Activated CD8-positive, alpha-beta T cell treated with anti-CD3 and anti-CD28 coated beads, Interleukin-2, amount 10 ng/mL, durations not matched to agents 7 days and 5 days (primary cell): ENCODE data around the gene TMEM131L. TPM values are rescaled to one million over a fixed set of nuclear protein-coding genes. Genes with fewer than 3 reads are reported as not detected.
A peak's percentile ranks its signal among the peaks of the same experiment; 100 is the strongest.
"Not testable (repeated sequence)": the region's sequence is repeated elsewhere in the genome, so short reads cannot be mapped to it uniquely, and the experiment has no call there.

Source experiments
- ATAC-seq: fragments of 150-1000 bp; cut with Tn5 transposase; one replicate; pipeline ENCODE4 v1.10.0; 2021; ENCODE audit warnings: moderate library complexity
- CTCF ChIA-PET: fragments of 350-600 bp; sonication (Branson Sonifier 250); formaldehyde crosslinking; loops from one replicate; lab custom pipeline; 2021; ENCODE audit warnings: antibody characterized with exemption; lab: Charles Lee
- POLR2A ChIA-PET: fragments of 350-600 bp; sonication (Branson Sonifier 250); formaldehyde crosslinking; loops from one replicate; lab custom pipeline; 2021; ENCODE audit warnings: antibody characterized with exemption; lab: Charles Lee
- DNase-seq: peaks from one replicate; pipeline ENCODE4 v3.0.0-alpha.2; 2020
- H3K27ac Mint-ChIP-seq: one replicate; pipeline ENCODE4 v1.8.0; 2021; ENCODE audit warnings: mild to moderate bottlenecking, mixed read lengths
- H3K27me3 Mint-ChIP-seq: one replicate; pipeline ENCODE4 v1.8.0; 2021; ENCODE audit warnings: low read depth, mixed read lengths
- H3K36me3 Mint-ChIP-seq: one replicate; pipeline ENCODE4 v1.8.0; 2021; ENCODE audit warnings: low read depth, mixed read lengths
- H3K4me1 Mint-ChIP-seq: one replicate; pipeline ENCODE4 v1.8.0; 2021; ENCODE audit warnings: low read depth, mixed read lengths
- H3K4me3 Mint-ChIP-seq: one replicate; pipeline ENCODE4 v1.8.0; 2021; ENCODE audit warnings: mild to moderate bottlenecking, mixed read lengths
- H3K9me3 Mint-ChIP-seq: one replicate; pipeline ENCODE4 v1.8.0; 2022; ENCODE audit warnings: mixed read lengths; ENCODE audit not compliant: insufficient read depth
- total RNA-seq, 2 experiments: library from RNA; stranded (reverse); gene quantifications; one replicate each; pipeline ENCODE4 v1.2.3, GENCODE V29; 2021

TMEM131L gene
- total RNA-seq, 2 experiments from 2014 or later, result 54.9 to 58.4 TPM

- no peaks in the 10 kb centered on the region for H3K9me3 Mint-ChIP-seq
- H3K36me3 Mint-ChIP-seq, result no peaks in the 10 kb centered on the region
Measured at GRCh38 chr4:153448003-153448731, 18.0 kb upstream of the TMEM131L start.

GRCh38 chr4:153449338-153449737, 16.8 kb upstream of the TMEM131L start:
- H3K4me3 Mint-ChIP-seq, result no peak overlapping the region
- H3K9me3 Mint-ChIP-seq, result no peaks in the 10 kb centered on the region
- no peak for DNase-seq
- ChIA-PET POLR2A (interaction anchor here (1.7 kb wide), 1 partner anchor 16 kb away, joined by 8 read pairs; the partner anchor contains the start of gene TMEM131L), CTCF (interaction anchor here (1.3 to 5.4 kb wide), 3 partner anchors 15 to 17 kb away, joined by 3 to 41 read pairs (median 3); partner anchors contain the start of gene TMEM131L)
- H3K4me1 Mint-ChIP-seq, result peaks cover 45% of the 10 kb centered on the region
- peak overlapping the region; percentile 87 for H3K27ac Mint-ChIP-seq
- no peak for ATAC-seq
- no peaks in the 10 kb centered on the region for H3K27me3 Mint-ChIP-seq
- no peaks in the 10 kb centered on the region for H3K36me3 Mint-ChIP-seq

More at GRCh38 chr4:153448003-153448731, 18.0 kb upstream of the TMEM131L start:
- ATAC-seq (no peak), DNase-seq (no peak)
- no peaks in the 10 kb centered on the region for H3K27me3 Mint-ChIP-seq
- POLR2A ChIA-PET, result interaction anchor here (1.3 kb wide), 1 partner anchor 17 kb away, joined by 3 read pairs; no protein-coding TSS in a partner anchor
- peaks cover 38% of the 10 kb centered on the region for H3K4me1 Mint-ChIP-seq
- CTCF ChIA-PET, result interaction anchor here (0.6 to 5.4 kb wide), 4 partner anchors 14 to 126 kb away, joined by 3 to 41 read pairs (median 3); partner anchors contain the start of gene TMEM131L
- no peak overlapping the region for H3K27ac Mint-ChIP-seq
- H3K4me3 Mint-ChIP-seq, result no peak overlapping the region

GRCh38 chr4:153450544-153450917, 15.6 kb upstream of the TMEM131L start:
- Mint-ChIP-seq H3K9me3 (no peaks in the 10 kb centered on the region), H3K36me3 (no peaks in the 10 kb centered on the region), H3K4me3 (peak overlapping the region; percentile 69), H3K4me1 (peaks cover 45% of the 10 kb centered on the region), H3K27me3 (no peaks in the 10 kb centered on the region), H3K27ac (peak overlapping the region; percentile 87)
- ChIA-PET CTCF (interaction anchor here (1.3 to 5.4 kb wide), 2 partner anchors 16 to 18 kb away, joined by 3 to 41 read pairs; partner anchors contain the start of gene TMEM131L), POLR2A (interaction anchor here (1.7 kb wide), 1 partner anchor 15 kb away, joined by 8 read pairs; the partner anchor contains the start of gene TMEM131L)
- ATAC-seq (peak; percentile 86), DNase-seq (peak; percentile 59)

GRCh38 chr4:153451145-153451544, 15.0 kb upstream of the TMEM131L start:
- not testable (repeated sequence) for H3K27ac Mint-ChIP-seq, H3K9me3 Mint-ChIP-seq, H3K27me3 Mint-ChIP-seq, H3K36me3 Mint-ChIP-seq, H3K4me3 Mint-ChIP-seq, ATAC-seq, DNase-seq
- ChIA-PET CTCF (interaction anchor here (0.8 to 1.4 kb wide), 4 partner anchors 10 to 85 kb away, joined by 3 to 7 read pairs (median 3); partner anchors contain the start of gene TMEM131L), POLR2A (interaction anchor here (0.8 to 1.6 kb wide), 2 partner anchors 15 to 25 kb away, joined by 3 to 4 read pairs; partner anchors contain the start of gene TMEM131L)
- peaks cover 45% of the 10 kb centered on the region for H3K4me1 Mint-ChIP-seq

- H3K27me3 Mint-ChIP-seq, result no peaks in the 10 kb centered on the region
- H3K4me1 Mint-ChIP-seq, result peaks cover 45% of the 10 kb centered on the region
- ChIA-PET CTCF (interaction anchor here (0.8 to 1.4 kb wide), 5 partner anchors 9 to 84 kb away, joined by 3 to 7 read pairs (median 3); partner anchors contain the start of gene TMEM131L), POLR2A (interaction anchor here (0.5 to 1.6 kb wide), 3 partner anchors 14 to 54 kb away, joined by 3 to 4 read pairs (median 3); partner anchors contain the start of gene TMEM131L)
- no peaks in the 10 kb centered on the region for H3K36me3 Mint-ChIP-seq
- H3K27ac Mint-ChIP-seq, result peak overlapping the region; percentile 23
- no peak overlapping the region for H3K4me3 Mint-ChIP-seq
- no peak for ATAC-seq
- no peak for DNase-seq
- H3K9me3 Mint-ChIP-seq, result no peaks in the 10 kb centered on the region
Measured at GRCh38 chr4:153451911-153452657, 14.1 kb upstream of the TMEM131L start.

GRCh38 chr4:153452658-153453378, 13.3 kb upstream of the TMEM131L start:
- H3K27ac Mint-ChIP-seq, result peak overlapping the region; percentile 0
- H3K4me1 Mint-ChIP-seq, result peaks cover 45% of the 10 kb centered on the region
- H3K27me3 Mint-ChIP-seq, result no peaks in the 10 kb centered on the region
- ChIA-PET CTCF (interaction anchor here (0.8 to 4.2 kb wide), 3 partner anchors 13 to 19 kb away, joined by 3 to 21 read pairs (median 7); partner anchors contain the start of gene TMEM131L), POLR2A (interaction anchor here (0.9 to 1.6 kb wide), 2 partner anchors 13 to 71 kb away, joined by 3 to 4 read pairs; partner anchors contain the start of gene TMEM131L)
- H3K36me3 Mint-ChIP-seq, result no peaks in the 10 kb centered on the region
- ATAC-seq, result no peak
- H3K4me3 Mint-ChIP-seq, result no peak overlapping the region
- DNase-seq, result no peak
- no peaks in the 10 kb centered on the region for H3K9me3 Mint-ChIP-seq

- no peaks in the 10 kb centered on the region for H3K27me3 Mint-ChIP-seq
- POLR2A ChIA-PET, result interaction anchor here (0.9 to 3.0 kb wide), 2 partner anchors 13 to 70 kb away, joined by 3 to 13 read pairs; partner anchors contain the start of gene TMEM131L
- no peaks in the 10 kb centered on the region for H3K36me3 Mint-ChIP-seq
Measured at GRCh38 chr4:153453402-153453801, 12.8 kb upstream of the TMEM131L start.

GRCh38 chr4:153458969-153459368, 7.2 kb upstream of the TMEM131L start:
- Mint-ChIP-seq H3K4me3 (no peak overlapping the region), H3K27ac (no peak overlapping the region), H3K27me3 (no peaks in the 10 kb centered on the region), H3K36me3 (no peaks in the 10 kb centered on the region), H3K4me1 (peaks cover 7% of the 10 kb centered on the region), H3K9me3 (no peaks in the 10 kb centered on the region)
- DNase-seq (no peak), ATAC-seq (no peak)
- POLR2A ChIA-PET, result interaction anchor here (0.7 kb wide), 1 partner anchor 25 kb away, joined by 3 read pairs; no protein-coding TSS in a partner anchor
- CTCF ChIA-PET, result interaction anchor here (1.3 kb wide), 1 partner anchor 27 kb away, joined by 3 read pairs; no protein-coding TSS in a partner anchor

More at GRCh38 chr4:153453402-153453801, 12.8 kb upstream of the TMEM131L start:
- no peaks in the 10 kb centered on the region for H3K9me3 Mint-ChIP-seq
- ATAC-seq (no peak), DNase-seq (no peak)
- no peak overlapping the region for H3K27ac Mint-ChIP-seq
- H3K4me1 Mint-ChIP-seq, result peaks cover 41% of the 10 kb centered on the region
- CTCF ChIA-PET, result interaction anchor here (1.6 to 4.2 kb wide), 2 partner anchors 13 to 21 kb away, joined by 8 to 21 read pairs; partner anchors contain the start of gene TMEM131L
- H3K4me3 Mint-ChIP-seq, result no peak overlapping the region

- H3K4me3 Mint-ChIP-seq, POLR2A ChIA-PET, CTCF ChIA-PET, H3K27me3 Mint-ChIP-seq, ATAC-seq, H3K9me3 Mint-ChIP-seq, DNase-seq, H3K36me3 Mint-ChIP-seq, H3K27ac Mint-ChIP-seq: not testable (repeated sequence)
- H3K4me1 Mint-ChIP-seq, result peaks cover 20% of the 10 kb centered on the region
Measured at GRCh38 chr4:153461549-153461948, 4.6 kb upstream of the TMEM131L start.

- H3K27ac Mint-ChIP-seq, result no peak overlapping the region
- no peak for DNase-seq
- H3K4me3 Mint-ChIP-seq, result no peak overlapping the region
- H3K9me3 Mint-ChIP-seq, result no peaks in the 10 kb centered on the region
- H3K36me3 Mint-ChIP-seq, result peaks cover 19% of the 10 kb centered on the region
- CTCF ChIA-PET, result interaction anchor here (0.6 to 5.4 kb wide), 5 partner anchors 16 to 324 kb away, joined by 3 to 52 read pairs (median 41); no protein-coding TSS in a partner anchor
- no peak for ATAC-seq
- H3K4me1 Mint-ChIP-seq, result peaks cover 19% of the 10 kb centered on the region
- H3K27me3 Mint-ChIP-seq, result no peaks in the 10 kb centered on the region
- POLR2A ChIA-PET, result no interaction called here
Measured at GRCh38 chr4:153464068-153464467, 2.1 kb upstream of the TMEM131L start.
